ENCODE data around the gene CLK2. TPM values are rescaled to one million over a fixed set of nuclear protein-coding genes. Genes with fewer than 3 reads are reported as not detected.
"Not testable (repeated sequence)": the region's sequence is repeated elsewhere in the genome, so short reads cannot be mapped to it uniquely, and the experiment has no call there.

Gene CLK2
- total and polyA plus RNA-seq, 2 of the 13 experiments (the other 11 are each of a cell fraction or from before 2014, with no cell fraction given) = 20.1 to 73.5 TPM

- no peak for TF ChIP-seq NR2F6 (IDR thresholded peaks at IDR 0.05)
- no peak for TF ChIP-seq NR2F6 (CRISPR knock-in tag; IDR thresholded peaks at IDR 0.05)
- no peak for TF ChIP-seq E2F1 (CRISPR knock-in tag; IDR thresholded peaks at IDR 0.05)
- TF ChIP-seq RELA (CRISPR knock-in tag; IDR thresholded peaks at IDR 0.05) = no peak
- no peak for TF ChIP-seq ZNF660 (CRISPR knock-in tag; IDR thresholded peaks at IDR 0.05; ENCODE audit: borderline replicate concordance, low read depth)
- no peak for TF ChIP-seq ZNF773 (CRISPR knock-in tag; IDR thresholded peaks at IDR 0.05; ENCODE audit: borderline replicate concordance)
- TF ChIP-seq NRL (CRISPR knock-in tag; IDR thresholded peaks at IDR 0.05; ENCODE audit: borderline replicate concordance) = no peak
Measured at GRCh38 chr1:155293086-155293749, 19.9 kb upstream of the CLK2 start (continued).

- H3K9me3 ChIP-seq (ENCODE audit: low read length); intact Hi-C loops (cut with micrococcal nuclease; ENCODE audit: unreplicated experiment); BruUV-seq (replicated peaks); FAIRE-seq; H3K27me3 ChIP-seq (ENCODE audit: control insufficient read depth in 1 of 2, insufficient read depth in 2 of 2, low read length in 2 of 2); H3K79me2 ChIP-seq (ENCODE audit: insufficient read depth, low read length); CTCF ChIA-PET (ENCODE audit: low intra/inter-chr PET ratio, low total read pairs); H3K4me2 ChIP-seq (ENCODE audit: low read depth, low read length); H4K20me1 ChIP-seq (ENCODE audit: insufficient read depth, low read length); POLR2A ChIA-PET; H3K4me3 ChIP-seq (replicated peaks in 1 of 3; ENCODE audit: insufficient read depth in 1 of 3, low read depth in 2 of 3, low read length in 3 of 3); ATAC-seq; H2AFZ ChIP-seq (ENCODE audit: low read length); H3K27ac ChIP-seq (ENCODE audit: extremely low read length, insufficient read depth, low read length); in situ Hi-C loops (cut with HindIII; ENCODE audit: extremely low pct_ligation_motif_present, low pct_unique_long_range_greater_than_20kb); H3K9ac ChIP-seq (ENCODE audit: insufficient read depth, low read depth, low read length); DNase-seq (ENCODE audit: low spot score): not testable (repeated sequence)
- Histone ChIP-seq H3K36me3 (replicated peaks in 1 of 2; ENCODE audit: control insufficient read depth in 1 of 2, insufficient read depth in 2 of 2, low read length in 2 of 2) (peaks cover 0 to 12% of the 10 kb centered on the region in 2 experiments; a peak in 3 of 5 replicates), H3K4me1 (ENCODE audit: insufficient read depth, low read length) (peaks cover 19% of the 10 kb centered on the region)
- WGBS (ENCODE audit: low lambda C conversion rate) = 95% methylated on average over 10 of the region's 10 CpGs
Measured at GRCh38 chr1:155291006-155291405, 17.7 kb upstream of the CLK2 start.

Data from HepG2 (cell line).